Measurements from ENCODE around the gene D2HGDH.

DNA sequence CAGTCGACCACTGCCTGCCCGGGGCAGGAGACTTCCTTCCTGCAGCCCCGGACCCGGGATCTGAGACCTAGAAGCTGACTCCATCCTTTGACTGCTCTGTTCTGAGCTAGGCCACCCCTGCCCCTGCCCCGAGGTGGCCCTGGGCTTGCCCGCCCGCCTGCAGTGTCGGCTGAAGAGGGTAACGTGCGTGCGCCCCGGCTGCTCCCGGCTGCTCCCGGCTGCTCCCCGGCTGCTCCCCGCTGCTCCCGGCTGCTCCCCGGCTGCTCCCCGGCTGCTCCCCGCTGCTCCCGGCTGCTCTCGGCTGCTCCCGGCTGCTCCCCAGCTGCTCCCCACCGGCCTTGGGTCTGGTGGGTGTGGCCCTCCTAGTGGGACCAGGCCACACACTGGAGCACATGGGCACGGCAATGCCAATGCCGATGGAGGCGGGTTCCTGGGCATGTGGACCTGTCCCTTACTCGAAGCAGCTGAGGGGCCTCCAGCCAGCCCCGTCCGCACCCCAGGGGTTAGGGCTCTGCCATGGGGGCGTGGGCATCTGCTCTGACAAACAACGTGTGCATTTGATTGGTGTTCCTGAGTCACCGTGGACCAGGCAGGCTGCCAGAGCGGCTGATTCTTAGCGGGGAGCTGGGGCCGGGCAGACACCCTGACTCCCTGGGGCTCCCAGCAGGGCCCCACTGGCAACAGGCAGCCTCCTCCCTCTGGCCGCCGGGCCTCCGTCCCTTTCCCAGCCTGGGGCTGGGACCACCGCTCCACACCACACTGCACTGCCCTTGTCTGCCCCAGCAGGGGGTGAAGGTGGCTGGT is 40.2 kb downstream of the D2HGDH start:
- TF ChIP-seq, protein P1, sequence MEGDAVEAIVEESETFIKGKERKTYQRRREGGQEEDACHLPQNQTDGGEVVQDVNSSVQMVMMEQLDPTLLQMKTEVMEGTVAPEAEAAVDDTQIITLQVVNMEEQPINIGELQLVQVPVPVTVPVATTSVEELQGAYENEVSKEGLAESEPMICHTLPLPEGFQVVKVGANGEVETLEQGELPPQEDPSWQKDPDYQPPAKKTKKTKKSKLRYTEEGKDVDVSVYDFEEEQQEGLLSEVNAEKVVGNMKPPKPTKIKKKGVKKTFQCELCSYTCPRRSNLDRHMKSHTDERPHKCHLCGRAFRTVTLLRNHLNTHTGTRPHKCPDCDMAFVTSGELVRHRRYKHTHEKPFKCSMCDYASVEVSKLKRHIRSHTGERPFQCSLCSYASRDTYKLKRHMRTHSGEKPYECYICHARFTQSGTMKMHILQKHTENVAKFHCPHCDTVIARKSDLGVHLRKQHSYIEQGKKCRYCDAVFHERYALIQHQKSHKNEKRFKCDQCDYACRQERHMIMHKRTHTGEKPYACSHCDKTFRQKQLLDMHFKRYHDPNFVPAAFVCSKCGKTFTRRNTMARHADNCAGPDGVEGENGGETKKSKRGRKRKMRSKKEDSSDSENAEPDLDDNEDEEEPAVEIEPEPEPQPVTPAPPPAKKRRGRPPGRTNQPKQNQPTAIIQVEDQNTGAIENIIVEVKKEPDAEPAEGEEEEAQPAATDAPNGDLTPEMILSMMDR (conservative IDR thresholded peaks at IDR 0.05) = no peak
- no peak for TF ChIP-seq EZH2 (IDR thresholded peaks at IDR 0.05; ENCODE audit: low read depth)
